ENCODE results near the gene SMG5. TPM values are rescaled to one million over a fixed set of nuclear protein-coding genes. Genes with fewer than 3 reads are reported as not detected.

The SMG5 gene
- total RNA-seq, 2 donors from 2014 or later: 65.2 to 107 TPM

DNA sequence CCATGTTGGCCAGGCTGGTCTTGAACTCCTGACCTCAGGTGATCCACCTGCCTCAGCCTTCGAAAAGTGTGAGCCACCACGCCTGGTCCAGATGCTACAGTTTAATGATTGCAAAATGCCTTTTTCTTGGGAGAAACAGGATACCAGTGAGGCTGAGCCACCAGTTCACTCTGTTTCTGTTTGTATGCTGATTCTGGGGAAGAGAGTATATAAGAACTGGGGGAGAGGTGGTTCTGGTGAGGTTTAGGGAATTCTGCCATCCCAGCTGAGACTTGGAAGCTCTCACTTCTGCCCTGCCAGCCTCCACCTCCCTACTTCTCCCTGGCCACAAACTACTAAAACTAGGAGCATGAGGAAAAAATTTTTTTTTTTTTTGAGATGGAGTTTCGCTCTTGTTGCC is 77.9 kb downstream of the SMG5 start:
- no peaks in the 10 kb centered on the region for H3K4me1 ChIP-seq
- DNase-seq: no peak
- peaks cover 3% of the 10 kb centered on the region for H3K36me3 ChIP-seq
- TF ChIP-seq, protein P1, sequence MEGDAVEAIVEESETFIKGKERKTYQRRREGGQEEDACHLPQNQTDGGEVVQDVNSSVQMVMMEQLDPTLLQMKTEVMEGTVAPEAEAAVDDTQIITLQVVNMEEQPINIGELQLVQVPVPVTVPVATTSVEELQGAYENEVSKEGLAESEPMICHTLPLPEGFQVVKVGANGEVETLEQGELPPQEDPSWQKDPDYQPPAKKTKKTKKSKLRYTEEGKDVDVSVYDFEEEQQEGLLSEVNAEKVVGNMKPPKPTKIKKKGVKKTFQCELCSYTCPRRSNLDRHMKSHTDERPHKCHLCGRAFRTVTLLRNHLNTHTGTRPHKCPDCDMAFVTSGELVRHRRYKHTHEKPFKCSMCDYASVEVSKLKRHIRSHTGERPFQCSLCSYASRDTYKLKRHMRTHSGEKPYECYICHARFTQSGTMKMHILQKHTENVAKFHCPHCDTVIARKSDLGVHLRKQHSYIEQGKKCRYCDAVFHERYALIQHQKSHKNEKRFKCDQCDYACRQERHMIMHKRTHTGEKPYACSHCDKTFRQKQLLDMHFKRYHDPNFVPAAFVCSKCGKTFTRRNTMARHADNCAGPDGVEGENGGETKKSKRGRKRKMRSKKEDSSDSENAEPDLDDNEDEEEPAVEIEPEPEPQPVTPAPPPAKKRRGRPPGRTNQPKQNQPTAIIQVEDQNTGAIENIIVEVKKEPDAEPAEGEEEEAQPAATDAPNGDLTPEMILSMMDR (IDR thresholded peaks at IDR 0.05): no peak
- no peak overlapping the region for H3K27ac ChIP-seq
- H3K9me3 ChIP-seq: no peaks in the 10 kb centered on the region
- H3K4me3 ChIP-seq: no peak overlapping the region
- no peak overlapping the region for H3K9ac ChIP-seq (ENCODE audit: low read depth in 2 of 2, low read length in 2 of 2)
- H3K27me3 ChIP-seq: no peaks in the 10 kb centered on the region
- intact Hi-C loops (cut with DNase I): no loop called here

DNA sequence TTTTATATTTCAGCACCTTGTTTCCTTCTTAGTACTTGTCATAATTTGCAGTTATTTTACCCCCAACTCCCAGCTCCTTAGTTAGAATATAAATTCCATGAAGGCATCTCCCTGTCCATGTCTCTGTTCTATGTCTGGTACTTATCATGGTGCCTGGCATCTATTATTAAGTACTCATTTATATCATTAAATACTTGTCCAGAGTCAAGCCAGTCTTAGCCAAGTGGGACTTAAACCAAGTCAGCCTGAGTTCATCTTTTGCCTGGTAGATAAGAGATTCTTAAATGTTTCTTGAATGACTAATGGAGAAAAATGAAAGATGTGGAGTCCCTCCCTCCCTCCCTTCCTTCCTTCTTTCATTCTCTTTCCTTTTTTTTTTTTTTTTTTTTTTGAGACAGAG is 79.3 kb downstream of the SMG5 start:
- intact Hi-C loops (cut with DNase I): no loop called here
- Histone ChIP-seq H3K4me1 (no peaks in the 10 kb centered on the region), H3K27me3 (no peaks in the 10 kb centered on the region), H3K36me3 (peaks cover 3% of the 10 kb centered on the region), H3K27ac (no peak overlapping the region), H3K9ac (ENCODE audit: low read depth in 2 of 2, low read length in 2 of 2) (no peak overlapping the region), H3K9me3 (no peaks in the 10 kb centered on the region), H3K4me3 (no peak overlapping the region)
- TF ChIP-seq, protein P1 (IDR thresholded peaks at IDR 0.05): no peak
- DNase-seq: no peak

DNA sequence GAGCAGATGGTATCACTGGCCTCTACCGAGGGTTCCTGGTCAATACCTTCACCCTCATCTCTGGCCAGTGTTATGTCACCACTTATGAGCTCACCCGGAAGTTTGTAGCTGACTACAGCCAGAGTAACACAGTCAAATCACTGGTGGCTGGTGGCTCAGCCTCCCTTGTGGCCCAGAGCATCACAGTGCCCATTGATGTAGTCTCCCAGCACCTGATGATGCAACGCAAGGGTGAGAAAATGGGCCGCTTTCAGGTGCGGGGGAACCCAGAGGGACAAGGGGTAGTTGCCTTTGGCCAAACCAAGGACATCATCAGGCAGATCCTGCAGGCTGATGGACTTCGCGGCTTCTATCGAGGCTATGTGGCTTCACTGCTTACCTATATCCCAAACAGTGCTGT is 82.6 kb downstream of the SMG5 start:
- Histone ChIP-seq H3K4me1 (no peaks in the 10 kb centered on the region), H3K27ac (no peak overlapping the region), H3K9me3 (no peaks in the 10 kb centered on the region), H3K36me3 (peaks cover 5% of the 10 kb centered on the region), H3K4me3 (no peak overlapping the region), H3K27me3 (no peaks in the 10 kb centered on the region), H3K9ac (ENCODE audit: low read depth in 2 of 2, low read length in 2 of 2) (no peak overlapping the region)
- DNase-seq: no peak
- intact Hi-C loops (cut with DNase I): no loop called here
- TF ChIP-seq, protein P1 (IDR thresholded peaks at IDR 0.05): no peak

Other genes with a start within 250 kb of the SMG5 start
- 10 to 100 TPM; 23.2 to 43.4 TPM for gene UBQLN4, start 229.0 kb downstream of the SMG5 start, total RNA-seq
- gene LAMTOR2, start 228.0 kb downstream of the SMG5 start, total RNA-seq: 10 to 100 TPM; 69.4 to 83.9 TPM
- 100 to 1,000 TPM; 213 TPM for gene RAB25, start 221.7 kb downstream of the SMG5 start, total RNA-seq
- gene MEX3A, start 200.4 kb downstream of the SMG5 start, total RNA-seq: 1 to 10 TPM; 1.6 to 3.7 TPM
- 100 to 1,000 TPM; 414 to 610 TPM for gene LMNA, start 168.1 kb downstream of the SMG5 start, total RNA-seq
- 1 to 10 TPM; 4.5 to 5.6 TPM for gene SEMA4A, start 129.2 kb downstream of the SMG5 start, total RNA-seq
- 10 to 100 TPM; 23.6 to 26.8 TPM for gene SLC25A44, start 88.7 kb downstream of the SMG5 start, total RNA-seq
- gene PMF1, start 69.8 kb downstream of the SMG5 start, total RNA-seq: 10 to 100 TPM; 44.4 to 49.4 TPM
- 1 to 10 TPM; 1.2 to 2.2 TPM for gene BGLAP, start 40.6 kb downstream of the SMG5 start, total RNA-seq
- 1 to 10 TPM; 1.1 to 2.9 TPM for gene PAQR6, start 34.8 kb downstream of the SMG5 start, total RNA-seq
- gene TMEM79, start 1.5 kb upstream of the SMG5 start, total RNA-seq: 1 to 10 TPM; 2.9 to 7.0 TPM
- 10 to 100 TPM; 31.8 to 46.2 TPM for gene GLMP, start 12.9 kb upstream of the SMG5 start, total RNA-seq
- gene VHLL, start 16.5 kb upstream of the SMG5 start, total RNA-seq: not detected
- gene CCT3, start 55.5 kb upstream of the SMG5 start, total RNA-seq: 100 to 1,000 TPM; 125 to 294 TPM
- gene TSACC, start 55.7 kb upstream of the SMG5 start, total RNA-seq: not detected
- under 1 TPM in 1 of 2 donors, not detected in 1; 0.12 TPM for gene RHBG, start 86.4 kb upstream of the SMG5 start, total RNA-seq
- gene MEF2D, start 217.9 kb upstream of the SMG5 start, total RNA-seq: 10 to 100 TPM; 32.3 to 49.9 TPM